A549 (cell line): ENCODE measurements around the gene ZNF772.
A peak's percentile ranks its signal among the peaks of the same experiment; 100 is the strongest.

Experiments
- MYC ChIP-seq: IDR thresholded peaks from 2 replicates; pipeline ENCODE4 v1.6.1; 2012; ENCODE audit warnings: mild to moderate bottlenecking, inconsistent platforms, low read length, improper control_type of control experiment, borderline replicate concordance
- TF ChIP-seq, protein P1 (sequence below): fragments of >200 bp; sonication (Bioruptor Twin); formaldehyde crosslinking; IDR thresholded peaks from 3 replicates; pipeline ENCODE4 v1.5.1; 2016

DNA sequence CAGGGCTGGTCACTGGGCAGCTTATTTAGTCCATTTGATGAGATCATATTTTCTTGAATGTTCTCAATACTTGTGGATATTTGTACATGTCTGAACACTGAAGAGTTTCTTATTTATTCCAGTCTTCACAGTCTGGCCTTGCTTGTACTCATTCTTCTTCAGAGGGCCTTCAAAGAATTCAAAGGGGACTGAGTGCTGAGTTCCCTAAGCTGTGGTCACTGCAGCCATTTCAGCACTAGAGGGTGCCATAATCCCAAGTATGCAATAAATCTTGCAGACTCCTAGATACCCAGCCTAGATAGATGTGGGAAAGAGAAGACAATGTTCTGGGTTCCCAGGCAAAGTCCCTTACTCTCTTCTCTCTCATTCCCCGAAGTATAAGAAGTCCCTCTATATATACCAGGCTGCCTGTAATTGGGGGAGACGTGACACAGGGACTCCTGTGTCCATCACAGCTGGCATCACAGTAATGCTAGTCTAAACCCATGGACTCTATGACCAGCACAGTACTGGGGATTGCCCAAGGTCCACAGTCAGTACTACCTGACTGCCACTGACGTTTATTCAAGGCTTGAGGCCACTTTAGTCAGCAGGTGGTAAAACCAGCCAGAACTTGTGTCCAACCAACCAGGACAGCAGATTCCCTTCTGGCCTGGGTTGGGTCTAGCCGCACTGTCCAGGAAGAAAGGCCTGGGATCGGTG, 11.5 kb downstream of the ZNF772 start:
- TF ChIP-seq, protein P1, sequence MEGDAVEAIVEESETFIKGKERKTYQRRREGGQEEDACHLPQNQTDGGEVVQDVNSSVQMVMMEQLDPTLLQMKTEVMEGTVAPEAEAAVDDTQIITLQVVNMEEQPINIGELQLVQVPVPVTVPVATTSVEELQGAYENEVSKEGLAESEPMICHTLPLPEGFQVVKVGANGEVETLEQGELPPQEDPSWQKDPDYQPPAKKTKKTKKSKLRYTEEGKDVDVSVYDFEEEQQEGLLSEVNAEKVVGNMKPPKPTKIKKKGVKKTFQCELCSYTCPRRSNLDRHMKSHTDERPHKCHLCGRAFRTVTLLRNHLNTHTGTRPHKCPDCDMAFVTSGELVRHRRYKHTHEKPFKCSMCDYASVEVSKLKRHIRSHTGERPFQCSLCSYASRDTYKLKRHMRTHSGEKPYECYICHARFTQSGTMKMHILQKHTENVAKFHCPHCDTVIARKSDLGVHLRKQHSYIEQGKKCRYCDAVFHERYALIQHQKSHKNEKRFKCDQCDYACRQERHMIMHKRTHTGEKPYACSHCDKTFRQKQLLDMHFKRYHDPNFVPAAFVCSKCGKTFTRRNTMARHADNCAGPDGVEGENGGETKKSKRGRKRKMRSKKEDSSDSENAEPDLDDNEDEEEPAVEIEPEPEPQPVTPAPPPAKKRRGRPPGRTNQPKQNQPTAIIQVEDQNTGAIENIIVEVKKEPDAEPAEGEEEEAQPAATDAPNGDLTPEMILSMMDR = peak; percentile 0; the same call in 1 of the 3 replicates
- no peak for TF ChIP-seq MYC
